Fibroblast of skin of abdomen (primary cell): ENCODE measurements around the gene SORCS1.
A peak's percentile ranks its signal among the peaks of the same experiment; 100 is the strongest.

Experiments used
- DNase-seq: peaks from one replicate; pipeline ENCODE4 v3.0.0-alpha.2; 2013

The SORCS1 gene

DNA sequence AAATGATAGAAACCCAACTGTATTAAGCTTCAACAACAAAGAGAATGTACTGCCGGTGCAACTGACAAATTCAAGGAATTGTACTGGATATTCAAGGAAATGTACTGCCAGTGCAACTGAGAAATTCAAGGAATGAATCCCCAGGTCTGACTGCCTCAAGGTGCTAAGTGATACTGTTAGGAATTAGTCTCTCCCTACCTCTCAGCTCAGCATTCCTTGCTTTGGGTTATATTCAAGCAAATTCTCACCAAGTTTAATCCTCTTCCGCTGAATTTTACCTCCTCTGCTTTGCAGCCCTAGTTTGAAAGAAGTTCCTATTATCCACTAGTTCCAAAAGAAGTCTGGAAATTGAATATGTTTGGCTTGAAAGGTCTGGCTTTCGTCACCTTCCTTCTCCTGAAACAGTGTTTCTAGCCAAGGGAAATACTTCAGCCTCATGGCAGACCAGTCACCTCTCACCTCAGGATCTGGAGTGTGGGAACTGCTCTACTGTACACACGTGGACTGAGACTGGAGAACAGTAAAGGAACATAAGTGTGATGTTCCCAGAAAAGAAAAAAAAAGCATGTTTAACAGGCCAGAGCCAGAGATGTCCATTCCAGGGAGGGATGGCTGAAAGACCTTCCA, 60.4 kb downstream of the SORCS1 start:
- no peak for DNase-seq

- no peak for DNase-seq
Measured at GRCh38 chr10:107103174-107104025, 61.1 kb downstream of the SORCS1 start.

- peak; percentile 13 for DNase-seq
Measured at GRCh38 chr10:107098326-107098725, 66.2 kb downstream of the SORCS1 start.

DNA sequence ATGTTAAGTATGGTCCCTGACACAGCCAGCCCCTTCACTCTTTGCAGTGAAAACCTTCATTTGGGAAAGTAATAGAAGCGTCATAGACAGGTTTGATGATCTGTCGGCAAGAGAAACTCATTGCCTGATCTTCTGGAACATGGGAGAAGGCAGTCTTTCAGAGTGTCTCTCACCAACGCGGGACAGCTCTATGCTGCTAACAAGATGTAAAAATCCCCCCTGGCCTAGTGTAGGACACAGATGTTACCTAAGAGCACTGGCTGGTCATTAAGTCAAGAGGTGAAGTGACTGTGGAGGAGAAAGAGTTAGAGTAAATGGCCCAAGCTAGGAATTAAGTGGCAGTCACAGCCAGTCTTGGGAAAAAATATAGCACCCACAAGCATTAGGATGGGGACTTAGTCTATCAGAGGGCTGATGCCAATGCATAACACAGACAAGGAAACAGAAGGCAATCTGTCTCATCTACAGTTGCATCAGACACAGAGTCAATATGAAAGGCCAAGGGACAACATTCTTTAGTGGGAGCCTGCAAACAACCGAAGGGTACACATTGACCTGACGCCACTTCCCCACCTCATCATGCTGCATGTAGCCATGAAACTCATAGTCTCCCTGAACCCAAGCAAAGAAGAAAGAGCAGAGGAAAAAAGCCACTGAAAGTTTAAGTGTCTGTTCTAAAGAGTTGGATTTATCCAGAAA, 69.5 kb downstream of the SORCS1 start:
- DNase-seq = no peak

DNA sequence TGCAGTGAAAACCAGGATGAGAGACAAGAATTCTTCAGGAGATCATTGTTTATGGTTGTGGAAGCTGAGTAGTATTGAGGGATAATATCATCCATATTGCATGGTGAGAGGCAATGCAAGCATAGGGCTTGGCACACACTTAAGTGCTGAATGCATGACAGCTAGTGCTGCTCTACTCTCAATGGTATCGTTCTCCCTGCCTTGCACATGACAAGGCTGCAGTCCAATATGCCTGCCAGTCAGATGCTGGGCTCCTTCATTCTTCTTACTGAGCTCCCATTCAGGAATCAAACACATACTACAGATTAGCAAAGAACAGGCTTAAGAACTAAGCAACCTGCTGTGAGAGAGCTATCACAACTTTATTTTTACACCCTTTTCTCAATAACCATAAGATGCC, 72.2 kb downstream of the SORCS1 start:
- DNase-seq = no peak

DNA sequence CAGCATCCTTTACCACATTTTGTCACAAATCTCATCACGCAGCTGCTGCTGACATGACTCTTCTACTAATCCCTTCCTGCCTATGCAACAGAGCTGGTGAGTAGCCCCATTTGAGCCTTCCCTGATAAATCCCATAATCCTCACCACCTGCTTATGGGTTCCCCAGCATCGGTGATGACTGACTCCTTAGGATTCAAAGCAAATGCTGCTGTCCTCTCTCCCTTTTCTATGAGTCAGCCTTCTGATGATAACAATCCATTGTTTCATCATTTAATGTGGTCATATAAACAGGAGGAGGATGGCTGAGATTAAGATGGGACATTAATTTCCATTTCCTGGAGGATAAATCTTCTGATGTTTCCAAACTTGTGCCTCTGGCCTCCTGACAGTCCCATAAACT, 73.4 kb downstream of the SORCS1 start:
- DNase-seq = peak; percentile 37

GRCh38 chr10:107085665-107086525, 78.6 kb downstream of the SORCS1 start:
- no peak for DNase-seq

DNA sequence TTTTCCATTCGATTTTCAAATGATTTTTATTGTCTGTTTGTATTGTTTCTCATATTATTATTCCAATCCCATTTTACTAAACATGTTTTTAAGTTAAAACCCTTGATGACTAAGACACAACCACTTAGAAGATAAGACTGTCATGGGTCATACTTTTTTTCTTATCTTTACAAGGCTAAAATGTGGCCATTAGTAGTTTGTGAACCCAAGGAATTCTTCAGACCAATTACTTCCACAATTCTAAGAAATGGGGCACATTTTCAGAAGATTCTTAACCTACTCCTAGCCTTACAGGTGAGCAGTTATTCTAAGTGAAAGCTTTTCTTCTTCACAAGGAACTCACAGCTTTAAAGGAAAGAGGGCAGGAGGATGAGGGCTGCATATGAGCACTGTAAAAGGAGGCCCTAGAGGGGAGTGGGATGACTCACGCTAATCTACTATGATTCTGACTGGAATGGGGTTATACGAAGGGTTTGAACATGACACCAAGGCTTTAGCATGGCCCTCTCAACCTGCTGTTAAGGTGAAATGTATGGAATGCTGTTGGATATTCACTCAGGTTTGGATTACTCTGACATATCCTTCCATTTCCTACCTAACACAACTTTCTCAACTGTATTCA, 81.0 kb downstream of the SORCS1 start:
- no peak for DNase-seq

GRCh38 chr10:107081644-107082043, 82.9 kb downstream of the SORCS1 start:
- no peak for DNase-seq

DNA sequence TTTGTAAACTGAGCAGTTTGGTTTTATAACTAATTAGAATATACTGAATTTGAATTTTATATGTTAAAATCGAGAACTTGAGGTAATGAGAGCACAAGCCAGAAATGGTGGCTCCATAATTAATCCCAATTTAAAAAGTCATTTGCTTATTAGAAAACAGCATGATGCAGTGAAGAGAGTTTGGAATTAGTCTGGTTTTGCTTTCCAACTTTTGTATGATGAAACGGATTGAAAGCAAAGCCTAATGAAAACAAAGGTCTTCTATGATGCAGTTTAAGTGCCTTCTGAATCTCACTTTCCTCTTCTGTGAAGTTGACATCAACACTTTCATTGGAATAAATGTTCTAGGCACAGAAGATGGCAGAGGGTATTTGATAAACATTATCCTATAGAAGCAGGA, 89.4 kb downstream of the SORCS1 start:
- DNase-seq = no peak

DNA sequence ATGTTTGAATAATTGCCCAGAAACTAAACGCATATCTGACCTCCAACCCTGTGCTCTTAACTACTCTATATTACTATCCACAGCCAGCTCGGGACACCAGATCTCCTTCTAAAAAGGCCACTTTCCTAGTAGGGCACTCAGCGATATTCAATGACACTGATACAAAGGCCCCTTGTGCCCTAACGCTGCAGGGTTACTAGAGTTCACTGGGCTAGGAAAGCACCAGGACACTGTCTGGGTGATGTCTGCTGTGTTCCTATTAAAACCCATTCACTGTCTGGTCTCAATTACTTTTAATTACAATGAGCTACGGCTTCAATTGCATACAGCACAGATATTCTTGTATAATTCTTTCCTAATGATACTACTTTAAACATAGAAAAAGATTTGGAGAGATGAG, 91.7 kb downstream of the SORCS1 start:
- DNase-seq = no peak

DNA sequence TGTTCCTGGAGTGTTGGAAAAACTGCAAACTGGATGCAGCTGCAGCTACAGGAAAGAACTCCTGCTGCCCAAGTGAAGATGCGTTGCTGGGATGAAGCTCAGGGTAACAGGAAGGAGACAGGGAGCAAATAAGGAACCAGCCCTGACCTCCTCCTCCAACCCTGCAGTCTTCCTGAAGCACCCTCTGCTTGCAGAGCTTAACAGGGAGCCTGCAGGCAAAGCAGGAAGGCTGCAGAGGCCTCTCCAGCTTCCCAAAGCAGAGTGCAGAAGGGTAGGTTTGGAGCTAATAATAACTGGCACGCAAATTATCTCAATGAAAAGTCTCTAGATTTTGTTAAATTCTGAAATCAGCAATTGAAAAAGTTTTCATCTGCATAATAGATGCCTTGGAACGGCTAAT, 92.5 kb downstream of the SORCS1 start:
- no peak for DNase-seq

- no peak for DNase-seq
Measured at GRCh38 chr10:107071301-107071700, 93.2 kb downstream of the SORCS1 start.

DNA sequence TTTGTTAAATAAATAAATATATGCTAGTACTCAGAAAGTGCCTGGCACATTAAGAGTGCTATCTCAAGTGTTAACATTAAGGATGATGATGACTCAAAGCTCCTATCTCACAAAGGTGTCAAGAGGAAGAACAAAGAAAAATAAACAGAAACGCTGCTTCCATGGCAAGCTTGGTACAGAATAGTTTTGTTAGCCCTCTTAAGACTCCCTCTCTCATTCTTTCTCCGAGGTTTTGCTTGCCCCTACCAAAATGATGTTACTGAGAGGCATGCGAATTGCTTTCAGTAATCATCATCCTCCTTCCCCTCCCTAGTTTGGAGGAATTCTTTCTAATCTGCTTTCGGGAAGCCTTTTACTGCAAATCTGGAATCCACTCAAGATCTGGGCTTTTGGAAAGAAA, 96.7 kb downstream of the SORCS1 start:
- DNase-seq = no peak

GRCh38 chr10:107064075-107064474, 100.4 kb downstream of the SORCS1 start:
- no peak for DNase-seq

DNA sequence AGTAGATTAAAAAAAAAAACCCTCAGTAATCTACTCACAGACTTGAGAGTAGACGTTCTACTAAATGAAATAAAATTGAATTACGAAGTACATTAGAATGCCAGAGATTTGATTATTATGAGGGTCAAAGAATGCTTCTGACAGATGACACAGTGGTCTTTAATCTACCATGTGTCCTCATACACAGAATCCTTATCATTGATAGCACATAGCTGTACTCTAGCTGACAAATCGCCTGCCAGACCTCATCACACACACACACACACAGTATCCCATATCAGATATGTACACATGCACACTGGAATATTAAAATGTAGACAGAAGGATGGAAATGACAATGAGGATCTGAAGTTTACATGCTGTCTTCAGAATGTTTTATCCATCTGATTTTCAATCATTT, 104.6 kb downstream of the SORCS1 start:
- no peak for DNase-seq

DNA sequence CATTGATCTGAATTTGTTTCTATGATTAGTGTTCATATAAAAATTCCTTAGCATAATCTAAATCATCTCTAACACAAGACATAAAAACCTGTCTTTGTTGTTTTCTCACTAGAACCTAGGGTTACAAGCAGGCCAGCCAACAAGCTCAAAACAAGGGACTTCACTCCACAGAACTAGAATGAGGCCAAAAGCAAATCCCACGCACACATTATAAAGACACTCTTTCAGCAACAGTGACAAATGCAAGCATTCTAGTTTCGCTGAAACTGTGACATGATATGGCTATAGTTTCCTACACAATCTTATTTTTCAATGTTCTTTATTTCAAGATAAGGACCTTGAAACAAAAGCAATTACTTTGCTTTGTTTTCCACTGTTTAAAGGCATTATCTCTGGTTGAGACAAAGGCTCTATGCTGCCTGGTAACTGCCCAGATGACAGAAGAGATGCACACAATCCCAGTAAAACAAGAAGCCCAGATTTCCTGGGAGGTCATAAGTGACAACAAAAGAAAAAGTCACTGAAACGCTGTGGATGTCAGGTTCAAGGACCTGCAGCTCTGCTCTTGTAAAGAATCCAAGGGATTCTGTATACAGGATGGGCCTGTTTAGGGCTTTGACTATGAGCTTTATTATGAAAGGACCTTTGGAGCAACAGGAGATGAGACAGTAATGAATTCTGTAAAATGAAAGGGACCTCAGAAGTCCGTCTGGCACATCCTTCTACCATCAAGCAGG, 105.3 kb downstream of the SORCS1 start:
- no peak for DNase-seq

DNA sequence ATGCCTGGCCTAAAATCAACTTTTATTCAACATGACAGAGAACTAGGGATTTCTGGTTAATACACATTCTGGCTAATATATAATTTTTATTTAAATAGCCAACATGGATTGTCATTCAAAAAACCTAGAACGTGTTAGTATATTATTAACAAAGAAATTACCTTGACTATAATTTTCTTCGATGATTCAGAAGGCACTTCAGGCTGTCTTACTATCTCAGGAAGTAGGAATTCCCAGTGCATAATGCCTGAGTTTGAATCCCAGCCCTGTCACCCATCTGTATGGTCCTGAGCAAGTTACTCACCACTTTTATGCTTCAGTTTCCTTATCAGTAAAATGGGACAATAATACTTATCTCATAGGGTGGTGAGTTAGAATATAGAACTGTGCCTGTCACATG, 106.2 kb downstream of the SORCS1 start:
- DNase-seq = no peak

- no peak for DNase-seq
Measured at GRCh38 chr10:107056182-107056581, 108.3 kb downstream of the SORCS1 start.

DNA sequence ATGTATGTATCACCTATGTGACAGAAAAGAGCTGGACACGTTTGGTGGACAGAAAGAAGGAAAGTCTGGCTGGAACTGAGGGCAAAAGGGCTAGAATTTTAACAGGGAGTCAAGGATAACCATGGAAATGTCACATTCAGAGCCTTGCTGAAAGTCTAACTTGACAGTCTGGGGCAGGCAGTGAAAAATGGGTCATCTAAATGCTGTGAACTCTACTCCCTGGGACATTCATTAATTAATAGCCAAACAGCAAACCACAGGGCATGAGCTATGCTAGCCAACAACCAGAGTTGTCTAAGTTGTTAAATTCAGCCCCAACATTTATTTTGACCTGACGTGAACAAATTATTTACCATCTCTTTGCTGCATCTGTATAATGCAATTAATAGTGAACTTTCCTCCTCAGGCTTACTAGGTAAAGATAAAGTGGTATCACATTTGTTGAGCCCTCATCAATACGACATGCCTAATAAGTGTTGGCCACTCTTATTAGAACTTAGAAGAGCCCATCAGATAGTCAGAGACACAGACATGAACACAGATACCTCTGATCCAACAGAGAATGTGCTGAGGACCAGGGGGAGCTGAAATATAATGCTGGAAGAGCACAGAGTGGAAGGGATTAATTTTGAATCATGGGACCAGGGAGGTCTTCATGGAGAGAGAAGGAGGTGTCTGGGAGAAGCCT, 109.9 kb downstream of the SORCS1 start:
- no peak for DNase-seq

DNA sequence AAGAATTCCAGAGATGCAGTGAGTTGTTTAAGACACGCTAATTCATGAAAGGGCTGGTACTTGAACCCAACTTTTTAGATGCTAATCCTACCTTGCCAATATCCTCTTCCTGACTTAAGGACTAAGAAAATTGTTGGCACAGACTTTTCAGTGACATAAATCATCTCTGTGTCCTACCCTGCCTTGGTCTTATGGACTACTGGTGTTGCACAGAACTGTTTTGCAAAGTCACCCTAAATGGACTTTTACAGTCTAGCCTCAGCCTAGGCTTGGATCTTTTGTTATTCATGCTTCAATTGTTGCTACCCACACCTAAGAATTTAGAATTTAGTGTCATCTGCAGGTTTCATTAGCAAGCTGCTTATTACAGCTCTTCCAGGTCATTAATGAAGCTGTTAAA, 112.7 kb downstream of the SORCS1 start:
- no peak for DNase-seq
